ENCODE measurements around the gene SLC22A15.

The SLC22A15 gene

GRCh38 chr1:116105996-116106395 lies 129.7 kb downstream of the SLC22A15 start:
- no peak for ATAC-seq
- no peak for DNase-seq

GRCh38 chr1:116106646-116107045 lies 130.3 kb downstream of the SLC22A15 start:
- ATAC-seq, result no peak
- no peak for DNase-seq

- DNase-seq (no peak), ATAC-seq (no peak)
Measured at GRCh38 chr1:116107371-116107770, 131.1 kb downstream of the SLC22A15 start.

- DNase-seq (no peak), ATAC-seq (no peak)
Measured at GRCh38 chr1:116110567-116111523, 134.5 kb downstream of the SLC22A15 start, which contains the start of gene MAB21L3. Gene MAB21L3 (plus strand): TSS chr1:116111399. CDS start chr1:116112616, 1,217 bp downstream.

GRCh38 chr1:116111524-116112021 lies 135.3 kb downstream of the SLC22A15 start:
- DNase-seq (no peak), ATAC-seq (no peak)

- no peak for ATAC-seq
- no peak for DNase-seq
Measured at GRCh38 chr1:116112388-116113140, 136.3 kb downstream of the SLC22A15 start.

GRCh38 chr1:116113615-116114014 lies 137.3 kb downstream of the SLC22A15 start:
- DNase-seq, result no peak
- ATAC-seq, result no peak

GRCh38 chr1:116115476-116116439 lies 139.4 kb downstream of the SLC22A15 start:
- no peak for DNase-seq
- ATAC-seq, result no peak

GRCh38 chr1:116118471-116118870 lies 142.2 kb downstream of the SLC22A15 start:
- ATAC-seq, result no peak
- no peak for DNase-seq
